NT2/D1 (cell line): ENCODE measurements around the gene PRXL2A.

ENCODE experiments used
- SUZ12 ChIP-seq: IDR thresholded peaks from 2 replicates; pipeline ENCODE4 v1.6.1; 2011; ENCODE audit not compliant: insufficient read length, insufficient read depth; ENCODE audit errors: extremely low read depth
- YY1 ChIP-seq: IDR thresholded peaks from 2 replicates; pipeline ENCODE4 v1.6.1; 2011; ENCODE audit not compliant: insufficient read length, insufficient read depth
- ZNF274 ChIP-seq: IDR thresholded peaks from 2 replicates; pipeline ENCODE4 v1.6.1; 2011; ENCODE audit warnings: mild to moderate bottlenecking, low read depth, low read length

GRCh38 chr10:80441831-80442230 is 33.5 kb downstream of the PRXL2A start:
- TF ChIP-seq YY1 (no peak), ZNF274 (no peak), SUZ12 (no peak)
